GM23338 (cell line): ENCODE measurements around the gene NRP1. TPM values are rescaled to one million over a fixed set of nuclear protein-coding genes. Genes with fewer than 3 reads are reported as not detected.

Experiments used
- ATAC-seq: fragments of 200-7000 bp; cut with Tn5 transposase; 3 replicates; pipeline ENCODE4 v1.9.1; 2020
- DNase-seq: peaks from one replicate; pipeline ENCODE4 v3.0.0-alpha.2; 2015; ENCODE audit warnings: low spot score
- H2AFZ ChIP-seq: fragments of 200-600 bp; sonication (generic); 2 replicates; pipeline ENCODE4 v1.8.0; 2016; ENCODE audit warnings: antibody characterized with exemption, mild to moderate bottlenecking, moderate library complexity
- H3F3A ChIP-seq: fragments of 200-600 bp; sonication (generic); replicated peaks from 2 replicates; pipeline ENCODE4 v1.8.0; 2017; ENCODE audit warnings: antibody characterized with exemption, mixed run types, low read depth
- H3K27ac ChIP-seq: fragments of 200-600 bp; sonication (generic); 2 replicates; pipeline ENCODE4 v1.6.1; 2016; ENCODE audit warnings: low read depth
- H3K27me3 ChIP-seq: fragments of 200-600 bp; sonication (generic); 2 replicates; pipeline ENCODE4 v1.8.0; 2016; ENCODE audit warnings: mild to moderate bottlenecking, mixed run types, moderate library complexity; ENCODE audit not compliant: insufficient read depth
- H3K36me3 ChIP-seq: fragments of 200-600 bp; sonication (generic); 2 replicates; pipeline ENCODE4 v1.8.0; 2016; ENCODE audit warnings: mild to moderate bottlenecking; ENCODE audit not compliant: insufficient read depth
- H3K4me1 ChIP-seq: fragments of 200-600 bp; sonication (generic); 2 replicates; pipeline ENCODE4 v1.8.0; 2016; ENCODE audit warnings: mild to moderate bottlenecking, moderate library complexity; ENCODE audit not compliant: insufficient read depth
- H3K4me2 ChIP-seq: fragments of 200-600 bp; sonication (generic); 2 replicates; pipeline ENCODE4 v1.7.1; 2017; ENCODE audit warnings: mixed run types
- H3K4me3 ChIP-seq: fragments of 200-600 bp; sonication (generic); 2 replicates; pipeline ENCODE4 v1.6.1; 2016; ENCODE audit warnings: mixed run types
- H3K79me2 ChIP-seq: fragments of 200-600 bp; sonication (generic); replicated peaks from 2 replicates; pipeline ENCODE4 v1.8.0; 2017; ENCODE audit warnings: mild to moderate bottlenecking; ENCODE audit not compliant: insufficient read depth
- H3K9me2 ChIP-seq: fragments of 200-600 bp; sonication (generic); 2 replicates; pipeline ENCODE4 v1.8.0; 2017; ENCODE audit not compliant: insufficient read depth
- H4K20me1 ChIP-seq: fragments of 200-600 bp; sonication (generic); replicated peaks from 2 replicates; pipeline ENCODE4 v1.8.0; 2017; ENCODE audit warnings: mild to moderate bottlenecking; ENCODE audit not compliant: insufficient read depth
- H3K27ac Mint-ChIP-seq: 2 replicates; pipeline ENCODE4 v1.8.0; 2020; ENCODE audit warnings: inconsistent platforms, mild to moderate bottlenecking, moderate library complexity, mixed read lengths
- H3K27me3 Mint-ChIP-seq: 3 replicates; pipeline ENCODE4 v1.8.0; 2022; ENCODE audit warnings: low read depth, mild to moderate bottlenecking, moderate library complexity, mixed read lengths, inconsistent platforms; ENCODE audit not compliant: insufficient read depth, poor library complexity
- H3K36me3 Mint-ChIP-seq: 3 replicates; pipeline ENCODE4 v1.8.0; 2021; ENCODE audit warnings: low read depth, mild to moderate bottlenecking, inconsistent platforms, moderate library complexity, mixed read lengths
- H3K4me1 Mint-ChIP-seq: 3 replicates; pipeline ENCODE4 v1.8.0; 2020; ENCODE audit warnings: mild to moderate bottlenecking, inconsistent platforms, mixed read lengths
- H3K4me3 Mint-ChIP-seq: 3 replicates; pipeline ENCODE4 v1.8.0; 2021; ENCODE audit warnings: moderate library complexity, mild to moderate bottlenecking, inconsistent platforms, mixed read lengths
- H3K9me3 Mint-ChIP-seq: 3 replicates; pipeline ENCODE4 v1.8.0; 2020; ENCODE audit warnings: moderate library complexity, mild to moderate bottlenecking, inconsistent platforms, mixed read lengths
- CREB1 ChIP-seq: fragments of 250-450 bp; sonication (Bioruptor Pico); IDR thresholded peaks from 2 replicates; pipeline ENCODE4 v1.5.0; 2020; ENCODE audit warnings: low read depth, mild to moderate bottlenecking, moderate library complexity
- CTCF ChIP-seq, 2 experiments: fragments of 200-600 bp in 1 of 2; sonication (generic) in 1 of 2; conservative IDR thresholded peaks; 2 replicates each; pipeline versions ENCODE4 v1.5.1 to v1.6.1; 2016 to 2017; ENCODE audit warnings: antibody characterized with exemption in 2 of 2, low read depth in 2 of 2, mild to moderate bottlenecking in 2 of 2, moderate library complexity in 1 of 2
- ETS1 ChIP-seq: IDR thresholded peaks from 2 replicates; pipeline ENCODE4 v1.6.1; 2016; ENCODE audit warnings: antibody characterized with exemption
- EZH2phosphoT487 ChIP-seq: fragments of 200-600 bp; sonication (generic); IDR thresholded peaks from one replicate; pipeline ENCODE4 v1.8.1; 2018; ENCODE audit warnings: antibody characterized with exemption; ENCODE audit not compliant: unreplicated experiment
- JUNB ChIP-seq: IDR thresholded peaks from one replicate; pipeline ENCODE4 v1.6.1; 2016; ENCODE audit warnings: antibody characterized with exemption; ENCODE audit not compliant: unreplicated experiment
- NANOG ChIP-seq: IDR thresholded peaks from 2 replicates; pipeline ENCODE4 v1.6.1; 2016; ENCODE audit warnings: antibody characterized with exemption, borderline replicate concordance
- POLR2AphosphoS5 ChIP-seq: IDR thresholded peaks from 2 replicates; pipeline ENCODE4 v1.6.1; 2016; ENCODE audit warnings: antibody characterized with exemption, low read depth
- REST ChIP-seq: IDR thresholded peaks from one replicate; pipeline ENCODE4 v1.6.1; 2018; ENCODE audit warnings: antibody characterized with exemption; ENCODE audit not compliant: unreplicated experiment
- STAT1 ChIP-seq: IDR thresholded peaks from one replicate; pipeline ENCODE4 v1.6.1; 2016; ENCODE audit warnings: antibody characterized with exemption; ENCODE audit not compliant: unreplicated experiment
- ZNF114 ChIP-seq: fragments of 250-450 bp; sonication (Bioruptor Pico); IDR thresholded peaks from 2 replicates; pipeline ENCODE4 v1.5.0; 2020; ENCODE audit warnings: mild to moderate bottlenecking, moderate library complexity
- ZNF331 ChIP-seq: fragments of 250-450 bp; sonication (Bioruptor Pico); IDR thresholded peaks from 2 replicates; pipeline ENCODE4 v1.5.0; 2020; ENCODE audit warnings: low read depth, mild to moderate bottlenecking, moderate library complexity
- ZNF462 ChIP-seq: fragments of 250-450 bp; sonication (Bioruptor Pico); IDR thresholded peaks from 2 replicates; pipeline ENCODE4 v1.5.0; 2020; ENCODE audit warnings: mild to moderate bottlenecking, moderate library complexity
- polyA plus RNA-seq: library from polyadenylated mRNA; unstranded; fragments of >200 nt; fragmentation: Nextera tagmentation; extraction: Ambion mirVana; gene quantifications from 2 replicates; pipeline ENCODE4 v1.2.1, GENCODE V29; 2016
- total RNA-seq: library from RNA; depleted of rRNA; stranded (reverse); fragments of >200 nt; shearing (Covaris generic); gene quantifications from 2 replicates; pipeline ENCODE4 v1.2.3, GENCODE V29; 2014

The NRP1 gene
- total and polyA plus RNA-seq, 2 experiments from 2014 or later: 2.9 to 3.5 TPM

GRCh38 chr10:33235251-33235884, 99.1 kb downstream of the NRP1 start:
- ATAC-seq (no peak), DNase-seq (no peak)
- Mint-ChIP-seq H3K27ac (no peak overlapping the region), H3K4me3 (no peak overlapping the region), H3K9me3 (no peaks in the 10 kb centered on the region), H3K4me1 (peaks cover 14% of the 10 kb centered on the region), H3K27me3 (peaks cover 2% of the 10 kb centered on the region), H3K36me3 (no peaks in the 10 kb centered on the region)
- Histone ChIP-seq H3K27ac (no peak overlapping the region), H3K4me3 (no peak overlapping the region), H4K20me1 (no peaks in the 10 kb centered on the region), H3K27me3 (no peaks in the 10 kb centered on the region), H3F3A (no peaks in the 10 kb centered on the region), H3K4me2 (no peak overlapping the region; the same call in 1 of the 2 replicates), H3K4me1 (peaks cover 10% of the 10 kb centered on the region; the same call in 1 of the 2 replicates), H2AFZ (no peak overlapping the region), H3K9me2 (no peaks in the 10 kb centered on the region; the same call in 1 of the 2 replicates), H3K79me2 (no peaks in the 10 kb centered on the region), H3K36me3 (no peaks in the 10 kb centered on the region)
- no peak for TF ChIP-seq NANOG
- TF ChIP-seq JUNB: no peak
- TF ChIP-seq REST: no peak
- no peak for TF ChIP-seq EZH2phosphoT487
- no peak for TF ChIP-seq ZNF114 (CRISPR knock-in tag)
- no peak for TF ChIP-seq STAT1
- no peak for TF ChIP-seq CREB1 (CRISPR knock-in tag)
- TF ChIP-seq ZNF331 (CRISPR knock-in tag): no peak
- no peak for TF ChIP-seq CTCF (conservative IDR thresholded peaks at IDR 0.05; ENCODE audit: low read depth in 2 of 2)
- no peak for TF ChIP-seq POLR2AphosphoS5
- no peak for TF ChIP-seq ETS1
- TF ChIP-seq ZNF462 (CRISPR knock-in tag): no peak
